Osteocyte (in vitro differentiated cells): ENCODE measurements around the gene NSF. TPM values are rescaled to one million over a fixed set of nuclear protein-coding genes. Genes with fewer than 3 reads are reported as not detected.

Source experiments
- DNase-seq: peaks from one replicate; pipeline ENCODE4 v3.0.0; 2021; ENCODE audit warnings: mixed read lengths; ENCODE audit not compliant: unreplicated experiment; ENCODE audit errors: extremely low spot score
- H3K27ac Mint-ChIP-seq: one replicate; pipeline ENCODE4 v1.8.0; 2021; ENCODE audit warnings: mild to moderate bottlenecking, mixed read lengths; ENCODE audit not compliant: unreplicated experiment
- H3K27me3 Mint-ChIP-seq: one replicate; pipeline ENCODE4 v1.8.0; 2021; ENCODE audit warnings: mixed read lengths; ENCODE audit not compliant: unreplicated experiment
- H3K36me3 Mint-ChIP-seq: one replicate; pipeline ENCODE4 v1.8.0; 2021; ENCODE audit warnings: mixed read lengths; ENCODE audit not compliant: unreplicated experiment
- H3K4me1 Mint-ChIP-seq: one replicate; pipeline ENCODE4 v1.8.0; 2021; ENCODE audit warnings: mixed read lengths; ENCODE audit not compliant: unreplicated experiment
- H3K4me3 Mint-ChIP-seq: one replicate; pipeline ENCODE4 v1.8.0; 2021; ENCODE audit warnings: mild to moderate bottlenecking, moderate library complexity, mixed read lengths; ENCODE audit not compliant: unreplicated experiment
- H3K9me3 Mint-ChIP-seq: one replicate; pipeline ENCODE4 v1.8.0; 2021; ENCODE audit warnings: mixed read lengths; ENCODE audit not compliant: unreplicated experiment
- total RNA-seq: library from RNA; stranded (reverse); gene quantifications from 2 replicates; pipeline ENCODE4 v1.2.1, GENCODE V29; 2021
- TF ChIP-seq, protein P1 (sequence below): fragments of 200-600 bp; sonication (generic); IDR thresholded peaks from 2 replicates; pipeline ENCODE4 v1.5.0; 2021; ENCODE audit warnings: antibody characterized with exemption, mild to moderate bottlenecking, moderate library complexity

Gene NSF
- total RNA-seq, 1 donor from 2014 or later, result 48.0 TPM

DNA sequence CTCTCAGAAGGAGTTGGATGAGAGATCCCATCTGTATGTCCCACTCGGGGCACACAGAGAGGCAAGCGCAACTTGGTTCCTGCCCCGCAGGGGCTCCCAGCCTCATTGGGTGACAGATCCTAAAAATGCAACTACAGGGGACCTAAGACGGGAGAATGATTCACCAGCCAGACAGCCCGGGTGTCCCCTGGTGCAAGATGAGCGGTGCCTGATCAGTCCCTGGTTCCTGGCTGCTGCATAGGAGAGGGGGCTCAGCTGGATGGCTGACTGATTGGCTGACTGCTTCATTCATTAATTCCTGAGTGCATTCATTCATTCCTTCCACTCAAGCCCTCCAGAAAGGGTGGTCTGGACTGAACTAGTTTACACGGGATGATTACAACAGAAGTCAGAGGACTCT, 206.1 kb downstream of the NSF start:
- H3K4me1 Mint-ChIP-seq, result peaks cover 6% of the 10 kb centered on the region
- H3K27ac Mint-ChIP-seq, result no peak overlapping the region
- H3K9me3 Mint-ChIP-seq, result no peaks in the 10 kb centered on the region
- peaks cover 28% of the 10 kb centered on the region for H3K27me3 Mint-ChIP-seq
- H3K36me3 Mint-ChIP-seq, result no peaks in the 10 kb centered on the region
- TF ChIP-seq, protein P1, sequence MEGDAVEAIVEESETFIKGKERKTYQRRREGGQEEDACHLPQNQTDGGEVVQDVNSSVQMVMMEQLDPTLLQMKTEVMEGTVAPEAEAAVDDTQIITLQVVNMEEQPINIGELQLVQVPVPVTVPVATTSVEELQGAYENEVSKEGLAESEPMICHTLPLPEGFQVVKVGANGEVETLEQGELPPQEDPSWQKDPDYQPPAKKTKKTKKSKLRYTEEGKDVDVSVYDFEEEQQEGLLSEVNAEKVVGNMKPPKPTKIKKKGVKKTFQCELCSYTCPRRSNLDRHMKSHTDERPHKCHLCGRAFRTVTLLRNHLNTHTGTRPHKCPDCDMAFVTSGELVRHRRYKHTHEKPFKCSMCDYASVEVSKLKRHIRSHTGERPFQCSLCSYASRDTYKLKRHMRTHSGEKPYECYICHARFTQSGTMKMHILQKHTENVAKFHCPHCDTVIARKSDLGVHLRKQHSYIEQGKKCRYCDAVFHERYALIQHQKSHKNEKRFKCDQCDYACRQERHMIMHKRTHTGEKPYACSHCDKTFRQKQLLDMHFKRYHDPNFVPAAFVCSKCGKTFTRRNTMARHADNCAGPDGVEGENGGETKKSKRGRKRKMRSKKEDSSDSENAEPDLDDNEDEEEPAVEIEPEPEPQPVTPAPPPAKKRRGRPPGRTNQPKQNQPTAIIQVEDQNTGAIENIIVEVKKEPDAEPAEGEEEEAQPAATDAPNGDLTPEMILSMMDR, result no peak
- no peak for DNase-seq
- H3K4me3 Mint-ChIP-seq, result no peak overlapping the region

DNA sequence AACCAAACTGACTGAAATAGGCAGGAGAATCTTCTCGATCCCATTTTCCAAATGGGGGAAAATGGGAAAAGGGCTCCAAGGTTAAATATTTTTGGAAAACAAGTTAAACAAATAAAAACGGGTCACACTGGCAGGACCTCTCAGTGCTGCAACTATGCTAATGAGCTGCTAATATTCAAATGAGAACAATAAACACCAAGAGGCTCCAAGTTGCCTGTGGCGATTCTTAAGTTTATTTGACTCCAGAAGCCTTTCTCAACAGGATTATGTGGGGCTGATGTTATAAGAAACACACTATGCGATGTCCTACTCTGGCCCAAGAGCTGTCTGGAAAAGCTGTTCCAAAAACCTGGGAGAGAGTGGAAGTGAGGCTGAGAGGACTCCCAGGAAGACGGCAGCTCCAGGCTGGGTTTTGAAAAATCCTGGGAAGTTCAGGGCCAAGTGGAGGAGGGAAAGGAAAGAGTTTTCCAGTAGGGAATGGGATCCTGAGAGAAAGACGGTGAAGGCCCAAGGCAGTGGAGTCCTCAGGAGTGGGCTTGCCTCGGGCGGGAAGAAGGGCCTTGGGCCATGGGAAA, 206.6 kb downstream of the NSF start:
- H3K4me1 Mint-ChIP-seq, result peaks cover 6% of the 10 kb centered on the region
- no peaks in the 10 kb centered on the region for H3K36me3 Mint-ChIP-seq
- TF ChIP-seq, protein P1, result no peak
- DNase-seq, result no peak
- peaks cover 25% of the 10 kb centered on the region for H3K27me3 Mint-ChIP-seq
- no peaks in the 10 kb centered on the region for H3K9me3 Mint-ChIP-seq
- H3K4me3 Mint-ChIP-seq, result no peak overlapping the region
- H3K27ac Mint-ChIP-seq, result no peak overlapping the region

DNA sequence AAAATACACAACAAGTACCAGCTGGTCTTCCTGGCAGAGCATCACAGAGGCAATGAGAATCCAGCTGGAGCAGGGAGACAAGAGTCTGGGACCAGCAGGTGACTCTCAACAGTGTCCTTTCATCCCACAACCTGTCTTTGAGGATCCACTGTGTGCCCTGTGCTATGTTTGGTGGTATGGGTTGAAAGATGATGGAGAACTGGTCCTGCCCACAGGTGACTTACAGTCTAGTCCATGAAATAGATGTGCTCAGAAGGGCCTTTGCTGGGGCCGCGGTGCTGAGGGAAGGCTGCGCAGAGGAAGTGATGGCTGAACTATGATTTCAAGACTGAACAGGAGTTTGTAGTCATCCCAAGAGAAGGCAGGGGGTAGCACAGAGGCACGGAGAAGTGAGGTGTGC, 210.1 kb downstream of the NSF start:
- peaks cover 3% of the 10 kb centered on the region for H3K9me3 Mint-ChIP-seq
- H3K4me3 Mint-ChIP-seq, result no peak overlapping the region
- no peak overlapping the region for H3K27ac Mint-ChIP-seq
- TF ChIP-seq, protein P1, result no peak
- DNase-seq, result no peak
- H3K36me3 Mint-ChIP-seq, result no peaks in the 10 kb centered on the region
- H3K27me3 Mint-ChIP-seq, result peaks cover 12% of the 10 kb centered on the region
- peaks cover 2% of the 10 kb centered on the region for H3K4me1 Mint-ChIP-seq

DNA sequence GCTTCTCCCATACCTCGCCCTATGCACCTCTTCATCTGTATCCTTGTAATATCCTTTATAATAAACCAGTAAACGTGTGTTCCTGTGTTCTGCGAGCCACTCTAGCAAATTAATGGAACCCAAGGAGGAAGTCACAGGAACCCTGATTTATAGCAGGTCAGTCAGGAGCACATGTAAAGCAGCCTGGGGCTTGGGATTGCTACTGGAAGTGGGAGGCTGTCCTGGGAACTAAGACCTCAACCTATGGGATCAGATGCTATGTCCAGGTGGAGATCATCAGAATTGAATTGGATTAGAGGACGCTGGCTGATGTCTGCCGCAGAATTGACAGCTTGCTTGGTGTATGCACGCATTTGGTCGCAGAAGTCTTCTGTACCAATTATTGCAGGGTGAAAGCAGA, 212.3 kb downstream of the NSF start:
- Mint-ChIP-seq H3K36me3 (no peaks in the 10 kb centered on the region), H3K4me3 (no peak overlapping the region), H3K27me3 (no peaks in the 10 kb centered on the region), H3K27ac (no peak overlapping the region), H3K4me1 (no peaks in the 10 kb centered on the region), H3K9me3 (peaks cover 3% of the 10 kb centered on the region)
- TF ChIP-seq, protein P1, result no peak
- DNase-seq, result no peak

DNA sequence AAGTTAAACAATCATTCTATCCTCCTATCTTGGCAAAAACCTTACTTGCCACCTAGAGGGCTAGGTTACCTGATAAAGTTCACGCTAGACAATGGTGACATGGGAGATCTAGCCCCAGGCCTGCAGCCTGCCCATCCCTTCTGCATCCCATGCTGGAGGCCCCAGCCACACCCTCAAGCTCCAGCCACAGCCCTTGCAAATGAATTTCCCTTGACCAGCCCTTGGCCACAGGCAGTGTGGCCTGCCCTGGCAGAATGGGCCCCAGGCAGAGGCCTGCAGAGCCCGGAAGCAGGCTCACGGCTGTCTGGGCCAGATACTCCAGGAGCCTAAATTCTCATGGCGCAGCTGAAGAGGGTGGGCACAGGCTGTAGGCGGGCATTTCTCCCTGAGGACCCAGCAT, 213.1 kb downstream of the NSF start:
- H3K27ac Mint-ChIP-seq, result no peak overlapping the region
- no peaks in the 10 kb centered on the region for H3K36me3 Mint-ChIP-seq
- no peaks in the 10 kb centered on the region for H3K27me3 Mint-ChIP-seq
- no peak overlapping the region for H3K4me3 Mint-ChIP-seq
- H3K4me1 Mint-ChIP-seq, result no peaks in the 10 kb centered on the region
- H3K9me3 Mint-ChIP-seq, result peaks cover 3% of the 10 kb centered on the region
- no peak for DNase-seq
- TF ChIP-seq, protein P1, result no peak
